Measurements from ENCODE around the gene SCD5. TPM values are rescaled to one million over a fixed set of nuclear protein-coding genes. Genes with fewer than 3 reads are reported as not detected.

The SCD5 gene
- total and polyA plus RNA-seq, 2 of the 13 experiments (the other 11 are each of a cell fraction or from before 2014, with no cell fraction given) = not detected

GRCh38 chr4:82623121-82623683 lies 175.4 kb downstream of the SCD5 start:
- H3K27me3 ChIP-seq (ENCODE audit: control insufficient read depth in 1 of 2, insufficient read depth in 2 of 2, low read length in 2 of 2) = 0 out of 5 replicates have a peak, but pooled peaks cover 0 to 1% of the 10 kb centered on the region in 2 experiments
- CTCF ChIA-PET (ENCODE audit: low intra/inter-chr PET ratio, low total read pairs) = no interaction called here
- no TSS peak for BruUV-seq (replicated peaks)
- no peaks in the 10 kb centered on the region for H3K4me1 ChIP-seq (ENCODE audit: insufficient read depth, low read length)
- H3K4me2 ChIP-seq (ENCODE audit: low read depth, low read length) = no peak overlapping the region
- no peak overlapping the region for H3K9ac ChIP-seq (ENCODE audit: insufficient read depth, low read depth, low read length)
- POLR2A ChIA-PET = no interaction called here
- H2AFZ ChIP-seq (ENCODE audit: low read length) = no peak overlapping the region
- DNase-seq (ENCODE audit: low spot score) = no peak
- no peak overlapping the region for H3K4me3 ChIP-seq (replicated peaks in 1 of 3; ENCODE audit: insufficient read depth in 1 of 3, low read depth in 2 of 3, low read length in 3 of 3)
- in situ Hi-C loops (cut with HindIII; ENCODE audit: extremely low pct_ligation_motif_present, low pct_unique_long_range_greater_than_20kb) = no loop called here
- H3K27ac ChIP-seq (ENCODE audit: extremely low read length, insufficient read depth, low read length) = no peak overlapping the region
- H3K79me2 ChIP-seq (ENCODE audit: insufficient read depth, low read length) = no peaks in the 10 kb centered on the region
- no peak for ATAC-seq
- intact Hi-C loops (cut with micrococcal nuclease; ENCODE audit: unreplicated experiment) = no loop called here
- no peaks in the 10 kb centered on the region for H3K9me3 ChIP-seq (ENCODE audit: low read length)
- FAIRE-seq = no peak
- WGBS (ENCODE audit: low lambda C conversion rate) = 36% methylated on average over 4 of the region's 4 CpGs
- no peaks in the 10 kb centered on the region for H3K36me3 ChIP-seq (replicated peaks in 1 of 2; ENCODE audit: control insufficient read depth in 1 of 2, insufficient read depth in 2 of 2, low read length in 2 of 2)
- H4K20me1 ChIP-seq (ENCODE audit: insufficient read depth, low read length) = no peaks in the 10 kb centered on the region
- TF ChIP-seq, protein P1, sequence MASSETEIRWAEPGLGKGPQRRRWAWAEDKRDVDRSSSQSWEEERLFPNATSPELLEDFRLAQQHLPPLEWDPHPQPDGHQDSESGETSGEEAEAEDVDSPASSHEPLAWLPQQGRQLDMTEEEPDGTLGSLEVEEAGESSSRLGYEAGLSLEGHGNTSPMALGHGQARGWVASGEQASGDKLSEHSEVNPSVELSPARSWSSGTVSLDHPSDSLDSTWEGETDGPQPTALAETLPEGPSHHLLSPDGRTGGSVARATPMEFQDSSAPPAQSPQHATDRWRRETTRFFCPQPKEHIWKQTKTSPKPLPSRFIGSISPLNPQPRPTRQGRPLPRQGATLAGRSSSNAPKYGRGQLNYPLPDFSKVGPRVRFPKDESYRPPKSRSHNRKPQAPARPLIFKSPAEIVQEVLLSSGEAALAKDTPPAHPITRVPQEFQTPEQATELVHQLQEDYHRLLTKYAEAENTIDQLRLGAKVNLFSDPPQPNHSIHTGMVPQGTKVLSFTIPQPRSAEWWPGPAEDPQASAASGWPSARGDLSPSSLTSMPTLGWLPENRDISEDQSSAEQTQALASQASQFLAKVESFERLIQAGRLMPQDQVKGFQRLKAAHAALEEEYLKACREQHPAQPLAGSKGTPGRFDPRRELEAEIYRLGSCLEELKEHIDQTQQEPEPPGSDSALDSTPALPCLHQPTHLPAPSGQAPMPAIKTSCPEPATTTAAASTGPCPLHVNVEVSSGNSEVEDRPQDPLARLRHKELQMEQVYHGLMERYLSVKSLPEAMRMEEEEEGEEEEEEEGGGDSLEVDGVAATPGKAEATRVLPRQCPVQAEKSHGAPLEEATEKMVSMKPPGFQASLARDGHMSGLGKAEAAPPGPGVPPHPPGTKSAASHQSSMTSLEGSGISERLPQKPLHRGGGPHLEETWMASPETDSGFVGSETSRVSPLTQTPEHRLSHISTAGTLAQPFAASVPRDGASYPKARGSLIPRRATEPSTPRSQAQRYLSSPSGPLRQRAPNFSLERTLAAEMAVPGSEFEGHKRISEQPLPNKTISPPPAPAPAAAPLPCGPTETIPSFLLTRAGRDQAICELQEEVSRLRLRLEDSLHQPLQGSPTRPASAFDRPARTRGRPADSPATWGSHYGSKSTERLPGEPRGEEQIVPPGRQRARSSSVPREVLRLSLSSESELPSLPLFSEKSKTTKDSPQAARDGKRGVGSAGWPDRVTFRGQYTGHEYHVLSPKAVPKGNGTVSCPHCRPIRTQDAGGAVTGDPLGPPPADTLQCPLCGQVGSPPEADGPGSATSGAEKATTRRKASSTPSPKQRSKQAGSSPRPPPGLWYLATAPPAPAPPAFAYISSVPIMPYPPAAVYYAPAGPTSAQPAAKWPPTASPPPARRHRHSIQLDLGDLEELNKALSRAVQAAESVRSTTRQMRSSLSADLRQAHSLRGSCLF (CRISPR knock-in tag; IDR thresholded peaks at IDR 0.05; ENCODE audit: borderline replicate concordance) = no peak
- no peak for TF ChIP-seq ARID4A (CRISPR knock-in tag; IDR thresholded peaks at IDR 0.05; ENCODE audit: borderline replicate concordance)
- no peak for TF ChIP-seq KDM4B (CRISPR knock-in tag; IDR thresholded peaks at IDR 0.05)
- TF ChIP-seq SNAPC2 (CRISPR knock-in tag; IDR thresholded peaks at IDR 0.05) = no peak
- no peak for TF ChIP-seq ZNF224 (CRISPR knock-in tag; IDR thresholded peaks at IDR 0.05)
- TF ChIP-seq SMARCC2 (IDR thresholded peaks at IDR 0.05) = no peak
- no peak for TF ChIP-seq GFI1 (CRISPR knock-in tag; IDR thresholded peaks at IDR 0.05; ENCODE audit: borderline replicate concordance)
- no peak for TF ChIP-seq AKAP8 (CRISPR knock-in tag; IDR thresholded peaks at IDR 0.05)
- TF ChIP-seq, protein P2, sequence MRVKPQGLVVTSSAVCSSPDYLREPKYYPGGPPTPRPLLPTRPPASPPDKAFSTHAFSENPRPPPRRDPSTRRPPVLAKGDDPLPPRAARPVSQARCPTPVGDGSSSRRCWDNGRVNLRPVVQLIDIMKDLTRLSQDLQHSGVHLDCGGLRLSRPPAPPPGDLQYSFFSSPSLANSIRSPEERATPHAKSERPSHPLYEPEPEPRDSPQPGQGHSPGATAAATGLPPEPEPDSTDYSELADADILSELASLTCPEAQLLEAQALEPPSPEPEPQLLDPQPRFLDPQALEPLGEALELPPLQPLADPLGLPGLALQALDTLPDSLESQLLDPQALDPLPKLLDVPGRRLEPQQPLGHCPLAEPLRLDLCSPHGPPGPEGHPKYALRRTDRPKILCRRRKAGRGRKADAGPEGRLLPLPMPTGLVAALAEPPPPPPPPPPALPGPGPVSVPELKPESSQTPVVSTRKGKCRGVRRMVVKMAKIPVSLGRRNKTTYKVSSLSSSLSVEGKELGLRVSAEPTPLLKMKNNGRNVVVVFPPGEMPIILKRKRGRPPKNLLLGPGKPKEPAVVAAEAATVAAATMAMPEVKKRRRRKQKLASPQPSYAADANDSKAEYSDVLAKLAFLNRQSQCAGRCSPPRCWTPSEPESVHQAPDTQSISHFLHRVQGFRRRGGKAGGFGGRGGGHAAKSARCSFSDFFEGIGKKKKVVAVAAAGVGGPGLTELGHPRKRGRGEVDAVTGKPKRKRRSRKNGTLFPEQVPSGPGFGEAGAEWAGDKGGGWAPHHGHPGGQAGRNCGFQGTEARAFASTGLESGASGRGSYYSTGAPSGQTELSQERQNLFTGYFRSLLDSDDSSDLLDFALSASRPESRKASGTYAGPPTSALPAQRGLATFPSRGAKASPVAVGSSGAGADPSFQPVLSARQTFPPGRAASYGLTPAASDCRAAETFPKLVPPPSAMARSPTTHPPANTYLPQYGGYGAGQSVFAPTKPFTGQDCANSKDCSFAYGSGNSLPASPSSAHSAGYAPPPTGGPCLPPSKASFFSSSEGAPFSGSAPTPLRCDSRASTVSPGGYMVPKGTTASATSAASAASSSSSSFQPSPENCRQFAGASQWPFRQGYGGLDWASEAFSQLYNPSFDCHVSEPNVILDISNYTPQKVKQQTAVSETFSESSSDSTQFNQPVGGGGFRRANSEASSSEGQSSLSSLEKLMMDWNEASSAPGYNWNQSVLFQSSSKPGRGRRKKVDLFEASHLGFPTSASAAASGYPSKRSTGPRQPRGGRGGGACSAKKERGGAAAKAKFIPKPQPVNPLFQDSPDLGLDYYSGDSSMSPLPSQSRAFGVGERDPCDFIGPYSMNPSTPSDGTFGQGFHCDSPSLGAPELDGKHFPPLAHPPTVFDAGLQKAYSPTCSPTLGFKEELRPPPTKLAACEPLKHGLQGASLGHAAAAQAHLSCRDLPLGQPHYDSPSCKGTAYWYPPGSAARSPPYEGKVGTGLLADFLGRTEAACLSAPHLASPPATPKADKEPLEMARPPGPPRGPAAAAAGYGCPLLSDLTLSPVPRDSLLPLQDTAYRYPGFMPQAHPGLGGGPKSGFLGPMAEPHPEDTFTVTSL (CRISPR knock-in tag; IDR thresholded peaks at IDR 0.05; ENCODE audit: borderline replicate concordance) = no peak
